GM12891 (cell line): Measurements from ENCODE around the gene TMEM63B.

Experiments
- POLR2A ChIP-seq: IDR thresholded peaks from 2 replicates; pipeline ENCODE4 v1.6.1; 2011; ENCODE audit warnings: low read depth, low read length, control low read depth
- POLR2AphosphoS5 ChIP-seq: IDR thresholded peaks from 2 replicates; pipeline ENCODE4 v1.6.1; 2011; ENCODE audit warnings: low read depth, low read length, control low read depth
- POU2F2 ChIP-seq: IDR thresholded peaks from 2 replicates; pipeline ENCODE4 v1.6.1; 2011; ENCODE audit warnings: low read depth, mild to moderate bottlenecking, control low read depth, low read length, moderate library complexity
- TAF1 ChIP-seq: IDR thresholded peaks from 2 replicates; pipeline ENCODE4 v1.6.1; 2011; ENCODE audit warnings: low read depth, low read length, control low read depth

- TF ChIP-seq POU2F2: no peak
- no peak; the same call in 1 of the 2 replicates for TF ChIP-seq POLR2AphosphoS5
- no peak for TF ChIP-seq TAF1
- TF ChIP-seq POLR2A: no peak
Observed at GRCh38 chr6:44145839-44146238, 18.5 kb downstream of the TMEM63B start.
